Measurements from ENCODE around the gene FBXW4.

GRCh38 chr10:101655570-101655969, 39.4 kb downstream of the FBXW4 start:
- TF ChIP-seq POLR2A (IDR thresholded peaks at IDR 0.05) (no peak), CTCF (IDR thresholded peaks at IDR 0.05) (no peak)

All from prostate gland (tissue), 2 donors.